HCT116 (cell line): ENCODE measurements around the gene THNSL1. TPM values are rescaled to one million over a fixed set of nuclear protein-coding genes. Genes with fewer than 3 reads are reported as not detected.
"Not testable (repeated sequence)": the region's sequence is repeated elsewhere in the genome, so short reads cannot be mapped to it uniquely, and the experiment has no call there.

Experiments
- ATAC-seq: fragments of 200-7000 bp; cut with Tn5 transposase; 2 replicates; pipeline ENCODE4 v1.9.1; 2020; ENCODE audit warnings: mild to moderate bottlenecking, moderate library complexity
- BruUV-seq: library from RNA; stranded (reverse); fragments of 400-500 nt; replicated peaks from 2 replicates; lab custom pipeline; 2021; lab: Mats Ljungman, UMichigan
- CTCF ChIA-PET: fragments of 300-600 bp; sonication (Branson Sonifier 250); formaldehyde crosslinking; loops from one replicate; lab custom pipeline; 2021; ENCODE audit warnings: antibody characterized with exemption; lab: Charles Lee
- POLR2A ChIA-PET: fragments of 300-600, 350-600 bp; sonication (Branson Sonifier 250); formaldehyde crosslinking; loops from one replicate; lab custom pipeline; 2021; ENCODE audit warnings: antibody characterized with exemption; lab: Charles Lee
- RAD21 ChIA-PET, 2 experiments: fragments of 300-600 bp; sonication (Branson Sonifier 250); formaldehyde crosslinking; loops; one replicate each; lab custom pipeline; 2023; ENCODE audit warnings: low total read pairs in 2 of 2; ENCODE audit not compliant: uncharacterized antibody in 2 of 2, unreplicated experiment in 2 of 2, low non-redundant PET in 1 of 2; lab: Charles Lee
- DNase-seq: peaks from one replicate; pipeline ENCODE4 v3.0.0-alpha.2; 2010; ENCODE audit warnings: low read depth, low spot score
- H2AFZ ChIP-seq: fragments of 200-600 bp; shearing (Covaris generic), sonication (generic); 2 replicates; pipeline ENCODE4 v1.6.1; 2017; ENCODE audit warnings: low read depth, mixed run types, mixed read lengths, antibody characterized with exemption, low read length; ENCODE audit not compliant: poor library complexity, severe bottlenecking
- H3K27ac ChIP-seq: 2 replicates; pipeline ENCODE4 v1.5.1; 2012; ENCODE audit warnings: low read depth, low read length
- H3K27me3 ChIP-seq: fragments of 200-600 bp; sonication (generic); 2 replicates; pipeline ENCODE4 v1.6.1; 2016; ENCODE audit warnings: mixed run types, low read length, mixed read lengths; ENCODE audit not compliant: insufficient read depth
- H3K36me3 ChIP-seq, 2 experiments: fragments of 200-500 bp in 1 of 2; fragments of 200-600 bp in 1 of 2; sonication (Bioruptor generic) in 1 of 2; sonication (generic) in 1 of 2; 2 replicates each; pipeline versions ENCODE4 v1.5.1 to v1.6.1; 2014 to 2016; ENCODE audit warnings: low read length in 2 of 2, inconsistent platforms in 1 of 2, mixed read lengths in 1 of 2, mixed run types in 1 of 2; ENCODE audit not compliant: insufficient read depth in 2 of 2, control insufficient read depth in 1 of 2
- H3K4me1 ChIP-seq, 2 experiments: fragments of 200-600 bp in 1 of 2; sonication (generic) in 1 of 2; 2 replicates each; pipeline versions ENCODE4 v1.5.1 to v1.6.1; 2012 to 2017; ENCODE audit warnings: low read length in 2 of 2, inconsistent platforms in 1 of 2, mild to moderate bottlenecking in 1 of 2, mixed read lengths in 1 of 2, mixed run types in 1 of 2, moderate library complexity in 1 of 2; ENCODE audit not compliant: insufficient read depth in 2 of 2, control insufficient read depth in 1 of 2
- H3K4me2 ChIP-seq: fragments of 200-600 bp; sonication (generic); 2 replicates; pipeline ENCODE4 v1.6.1; 2017; ENCODE audit warnings: mixed run types, low read length, mixed read lengths
- H3K4me3 ChIP-seq, 2 experiments: fragments of 200-600 bp in 1 of 2; sonication (generic) in 1 of 2; replicated peaks in 1 of 2; 2 replicates each; pipeline ENCODE4 v1.5.1; 2011 to 2016; ENCODE audit warnings: low read length in 2 of 2, control low read depth in 1 of 2, low read depth in 1 of 2, mild to moderate bottlenecking in 1 of 2, mixed read lengths in 1 of 2, mixed run types in 1 of 2
- H3K79me2 ChIP-seq: fragments of 200-600 bp; sonication (generic); 2 replicates; pipeline ENCODE4 v1.6.1; 2017; ENCODE audit warnings: mild to moderate bottlenecking, mixed run types, low read length, moderate library complexity, mixed read lengths; ENCODE audit not compliant: insufficient read depth
- H3K9ac ChIP-seq: fragments of 200-600 bp; sonication (generic); 2 replicates; pipeline ENCODE4 v1.6.1; 2016; ENCODE audit warnings: low read length, mixed read lengths
- H3K9me2 ChIP-seq: fragments of 200-600 bp; sonication (generic), shearing (Covaris generic); 2 replicates; pipeline ENCODE4 v1.6.1; 2017; ENCODE audit warnings: mixed run types, mild to moderate bottlenecking, moderate library complexity; ENCODE audit not compliant: insufficient read depth
- H3K9me3 ChIP-seq, 2 experiments: fragments of 200-500 bp in 1 of 2; fragments of 200-600 bp in 1 of 2; sonication (Bioruptor generic) in 1 of 2; sonication (generic) in 1 of 2; 2 replicates each; pipeline ENCODE4 v1.6.1; 2014 to 2017; ENCODE audit warnings: low read length in 2 of 2, mixed read lengths in 2 of 2, inconsistent platforms in 1 of 2, low read depth in 1 of 2, mild to moderate bottlenecking in 1 of 2, mixed run types in 1 of 2, moderate library complexity in 1 of 2; ENCODE audit not compliant: control insufficient read depth in 1 of 2, insufficient read depth in 1 of 2
- H4K20me1 ChIP-seq: fragments of 200-600 bp; sonication (generic), shearing (Covaris generic); 2 replicates; pipeline ENCODE4 v1.6.1; 2017; ENCODE audit warnings: mixed run types, mild to moderate bottlenecking, moderate library complexity; ENCODE audit not compliant: insufficient read depth
- EGR1 ChIP-seq: IDR thresholded peaks from 2 replicates; pipeline ENCODE4 v1.6.1; 2012; ENCODE audit warnings: low read depth
- ELF1 ChIP-seq: IDR thresholded peaks from 2 replicates; pipeline ENCODE4 v1.6.1; 2012; ENCODE audit warnings: low read depth, borderline replicate concordance
- EZH2 ChIP-seq: fragments of 200-600 bp; sonication (generic); IDR thresholded peaks from 2 replicates; pipeline ENCODE4 v1.6.1; 2017; ENCODE audit warnings: antibody characterized with exemption, mixed run types
- POLR2A ChIP-seq: IDR thresholded peaks from 2 replicates; pipeline ENCODE4 v1.7.0; 2011; ENCODE audit warnings: borderline replicate concordance; ENCODE audit not compliant: insufficient read depth, insufficient read length; ENCODE audit errors: extremely low read depth
- ZNF274 ChIP-seq: fragments of 200-500 bp; sonication (Bioruptor generic); IDR thresholded peaks from 2 replicates; pipeline ENCODE4 v1.6.1; 2014; ENCODE audit warnings: mild to moderate bottlenecking, low read depth, low read length, inconsistent platforms
- intact Hi-C: fragments of 100-400 bp; cut with micrococcal nuclease; formaldehyde crosslinking; loops from 2 replicates; pipeline ENCODE4 v1.10.0; 2022
- total RNA-seq: library from RNA; stranded (reverse); gene quantifications from one replicate; pipeline ENCODE4 v1.2.1, GENCODE V29; 2021; ENCODE audit not compliant: unreplicated experiment

THNSL1 gene
- total RNA-seq, 1 experiment from 2014 or later = 7.7 TPM

DNA sequence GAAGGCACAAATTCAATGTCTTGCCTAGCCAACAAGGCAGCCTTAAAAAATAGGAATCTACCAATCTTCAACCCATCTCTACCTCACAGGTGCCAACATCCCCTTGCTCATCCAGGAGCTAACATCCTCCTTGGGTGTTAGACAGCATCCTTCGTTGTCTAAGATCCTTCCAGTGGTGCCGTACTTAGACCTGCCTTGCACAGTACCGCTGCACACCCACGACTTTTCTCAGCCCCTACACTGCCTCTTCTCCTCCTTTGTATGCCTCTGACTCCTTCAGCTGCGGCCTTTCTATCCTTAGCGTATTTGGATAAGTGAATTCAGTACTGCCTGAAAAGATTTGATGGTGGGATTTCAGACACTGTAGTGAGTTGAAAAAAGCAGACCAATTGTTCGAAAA lies 48.1 kb upstream of the THNSL1 start:
- no peaks in the 10 kb centered on the region for H3K36me3 ChIP-seq
- no peaks in the 10 kb centered on the region for H3K9me2 ChIP-seq
- ChIA-PET RAD21 (no interaction called here), CTCF (no interaction called here), POLR2A (no interaction called here)
- TF ChIP-seq ELF1 (no peak), EZH2 (no peak), EGR1 (no peak), POLR2A (no peak), ZNF274 (no peak)
- DNase-seq (no peak), ATAC-seq (no peak)
- peaks cover 5 to 8% of the 10 kb centered on the region in 2 experiments for H3K4me1 ChIP-seq
- no peaks in the 10 kb centered on the region for H3K27me3 ChIP-seq
- BruUV-seq = no TSS peak
- no peaks in the 10 kb centered on the region for H3K79me2 ChIP-seq
- no peak overlapping the region for H3K4me2 ChIP-seq
- no peak overlapping the region for H2AFZ ChIP-seq
- H3K27ac ChIP-seq = no peak overlapping the region
- no peak overlapping the region for H3K4me3 ChIP-seq
- intact Hi-C loops = no loop called here
- no peaks in the 10 kb centered on the region for H4K20me1 ChIP-seq
- H3K9ac ChIP-seq = no peak overlapping the region
- H3K9me3 ChIP-seq = no peaks in the 10 kb centered on the region

DNA sequence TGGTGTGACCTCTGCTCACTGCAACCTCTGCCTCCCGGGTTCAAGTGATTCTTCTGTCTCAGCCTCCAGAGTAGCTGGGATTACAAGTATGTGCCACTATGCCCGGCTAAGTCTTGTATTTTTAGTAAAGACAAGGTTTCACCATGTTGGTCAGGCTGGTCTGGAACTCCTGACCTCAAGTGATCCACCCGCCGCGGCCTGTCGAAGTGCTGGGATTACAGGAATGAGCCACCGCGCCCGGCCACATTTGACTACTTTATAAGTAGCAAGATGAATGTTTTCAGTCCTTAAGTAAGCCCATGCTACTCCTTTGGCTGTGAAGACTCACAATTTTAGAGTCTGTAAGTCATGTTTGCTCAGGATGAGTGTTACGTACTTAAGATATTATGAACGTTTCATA lies 47.5 kb upstream of the THNSL1 start:
- H3K4me2 ChIP-seq, H3K4me3 ChIP-seq, DNase-seq, H3K9me2 ChIP-seq, intact Hi-C loops, H3K9me3 ChIP-seq, H3K4me1 ChIP-seq, CTCF ChIA-PET, H4K20me1 ChIP-seq, RAD21 ChIA-PET, H2AFZ ChIP-seq, H3K27ac ChIP-seq, H3K36me3 ChIP-seq, H3K79me2 ChIP-seq, H3K9ac ChIP-seq, BruUV-seq, POLR2A ChIA-PET, ATAC-seq, H3K27me3 ChIP-seq: not testable (repeated sequence)
